Fibroblast of villous mesenchyme (primary cell): ENCODE results near the gene PCK1. TPM values are rescaled to one million over a fixed set of nuclear protein-coding genes. Genes with fewer than 3 reads are reported as not detected.

Experiments used
- DNase-seq: peaks from one replicate; pipeline ENCODE4 v3.0.0-alpha.2; 2010; ENCODE audit warnings: low read depth
- H3K4me3 ChIP-seq: 2 replicates; pipeline ENCODE4 v1.5.1; 2011; ENCODE audit warnings: low read depth, mild to moderate bottlenecking, low read length
- CTCF ChIP-seq: IDR thresholded peaks from 2 replicates; pipeline ENCODE4 v1.5.1; 2012; ENCODE audit warnings: low read depth, mild to moderate bottlenecking, low read length; ENCODE audit not compliant: insufficient read depth
- total RNA-seq: library from RNA; depleted of rRNA; stranded (reverse); fragments of >200 nt; gene quantifications from 2 replicates; pipeline ENCODE4 v1.2.3, GENCODE V29; 2012

PCK1 gene
- total RNA-seq, 1 donor: not detected

DNA sequence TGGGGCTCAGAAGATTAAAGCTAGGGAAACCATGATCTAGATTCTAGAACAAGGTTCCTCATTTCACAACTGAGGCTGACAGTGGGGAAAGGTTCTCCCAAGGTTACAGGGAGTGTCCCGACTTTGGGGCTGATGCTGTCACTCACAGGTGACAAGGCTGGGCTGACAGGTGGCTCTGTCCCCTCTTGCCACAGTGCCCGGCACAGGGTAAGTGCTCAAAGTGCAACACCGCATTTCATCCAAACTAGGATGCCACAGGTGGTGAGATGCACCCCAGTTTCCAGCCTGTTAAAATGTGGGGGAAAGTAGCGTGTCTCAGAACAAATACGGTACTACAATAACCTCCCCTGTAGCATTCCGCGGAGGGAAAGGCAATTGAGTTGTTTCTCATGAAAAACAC, 51.5 kb downstream of the PCK1 start:
- no peak for TF ChIP-seq CTCF
- H3K4me3 ChIP-seq: no peak overlapping the region
- DNase-seq: no peak

DNA sequence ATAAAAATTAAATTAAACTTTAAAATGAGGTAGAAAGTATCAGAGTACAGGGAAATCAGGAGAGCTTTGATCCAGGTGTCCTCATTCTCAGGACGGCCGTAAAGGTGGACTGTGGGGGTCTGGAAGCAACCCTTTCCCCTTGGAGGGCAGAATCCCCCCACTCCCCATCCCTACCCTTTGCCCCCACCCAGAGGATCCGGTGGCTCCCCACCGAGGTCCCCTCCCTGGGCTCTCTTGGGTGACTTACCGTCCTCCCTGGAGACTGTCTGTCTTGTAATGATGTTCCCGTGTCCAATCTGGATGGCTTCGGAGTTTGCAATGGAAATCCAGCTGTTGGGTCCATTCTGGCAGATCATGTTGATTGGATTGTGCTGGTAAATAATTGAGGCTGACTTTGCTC, 52.0 kb downstream of the PCK1 start:
- DNase-seq: no peak
- H3K4me3 ChIP-seq: no peak overlapping the region
- TF ChIP-seq CTCF: no peak

DNA sequence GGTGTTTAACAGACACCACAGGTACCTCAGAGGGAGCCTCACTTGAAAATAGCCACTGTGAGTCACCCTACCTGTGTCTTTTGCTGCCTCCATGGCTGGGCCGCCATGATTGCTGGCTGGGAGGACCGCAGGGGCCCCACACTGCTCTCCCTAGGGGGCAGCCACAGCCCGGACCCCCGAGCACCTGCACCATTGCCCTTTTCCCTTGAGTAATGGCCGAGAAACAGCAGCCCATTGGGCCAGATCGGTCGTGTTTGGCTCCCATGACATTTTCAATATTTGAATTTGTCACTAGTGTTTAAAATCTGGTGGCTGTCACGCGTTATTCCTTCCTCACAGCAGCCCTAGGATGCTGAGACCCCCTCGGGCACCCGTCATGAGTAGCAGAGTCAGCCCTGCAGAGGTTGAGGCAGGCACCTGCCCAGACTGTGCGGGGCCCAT, 52.6 kb downstream of the PCK1 start:
- TF ChIP-seq CTCF: no peak

GRCh38 chr20:57614490-57615444, 53.9 kb downstream of the PCK1 start:
- no peak overlapping the region for H3K4me3 ChIP-seq
- no peak for TF ChIP-seq CTCF
- DNase-seq: no peak

More for the DNA sequence above, 52.6 kb downstream of the PCK1 start:
- no peak for DNase-seq
- no peak overlapping the region for H3K4me3 ChIP-seq

GRCh38 chr20:57615445-57615811, 54.5 kb downstream of the PCK1 start:
- no peak overlapping the region for H3K4me3 ChIP-seq
- DNase-seq: no peak
- TF ChIP-seq CTCF: no peak

GRCh38 chr20:57616143-57616951, 55.4 kb downstream of the PCK1 start:
- TF ChIP-seq CTCF: no peak
- H3K4me3 ChIP-seq: no peak overlapping the region
- DNase-seq: no peak
